Thyroid gland (tissue), 4 donors: ENCODE data around the gene MDH1B.

ENCODE experiments used
- CTCF ChIP-seq, 6 experiments: fragments of 200-600 bp in 3 of 6; fragments of 450-650 bp in 3 of 6; sonication (generic) in 3 of 6; IDR thresholded peaks; one replicate each; pipeline ENCODE4 v1.5.1; 2016 to 2019; ENCODE audit warnings: antibody characterized with exemption in 6 of 6, mild to moderate bottlenecking in 2 of 6, inconsistent platforms in 1 of 6, moderate library complexity in 1 of 6
- POLR2A ChIP-seq, 2 donors: fragments of 450-650 bp; IDR thresholded peaks; one replicate each; pipeline ENCODE4 v1.6.1; 2017; ENCODE audit warnings: antibody characterized with exemption in 2 of 2, mild to moderate bottlenecking in 2 of 2, moderate library complexity in 1 of 2

DNA sequence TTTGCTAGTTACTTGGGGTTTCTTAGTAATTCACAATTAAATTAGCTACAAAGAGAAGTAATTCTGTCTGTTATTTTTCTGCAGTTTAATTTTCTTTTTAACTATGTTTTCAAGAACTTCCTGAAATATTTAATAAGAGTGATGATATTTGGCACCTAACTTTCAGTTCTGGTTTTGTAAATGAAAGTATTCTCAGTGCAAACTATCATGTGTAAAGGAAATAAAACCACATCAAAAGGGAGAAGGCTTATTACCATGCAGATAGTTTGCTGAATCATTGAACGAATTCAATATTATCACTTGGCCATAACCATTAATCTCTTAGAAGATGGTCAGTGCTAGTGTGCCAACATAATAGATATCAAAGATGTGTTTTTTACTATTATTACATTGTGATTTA is 76.1 kb downstream of the MDH1B start:
- TF ChIP-seq CTCF (IDR thresholded peaks at IDR 0.05) (no peak), POLR2A (IDR thresholded peaks at IDR 0.05) (no peak)
